Measurements from ENCODE around the gene HOXA9.

The HOXA9 gene

GRCh38 chr7:27184337-27185012 is 19.1 kb upstream of the HOXA9 start (continued):
- TF ChIP-seq, protein P1, sequence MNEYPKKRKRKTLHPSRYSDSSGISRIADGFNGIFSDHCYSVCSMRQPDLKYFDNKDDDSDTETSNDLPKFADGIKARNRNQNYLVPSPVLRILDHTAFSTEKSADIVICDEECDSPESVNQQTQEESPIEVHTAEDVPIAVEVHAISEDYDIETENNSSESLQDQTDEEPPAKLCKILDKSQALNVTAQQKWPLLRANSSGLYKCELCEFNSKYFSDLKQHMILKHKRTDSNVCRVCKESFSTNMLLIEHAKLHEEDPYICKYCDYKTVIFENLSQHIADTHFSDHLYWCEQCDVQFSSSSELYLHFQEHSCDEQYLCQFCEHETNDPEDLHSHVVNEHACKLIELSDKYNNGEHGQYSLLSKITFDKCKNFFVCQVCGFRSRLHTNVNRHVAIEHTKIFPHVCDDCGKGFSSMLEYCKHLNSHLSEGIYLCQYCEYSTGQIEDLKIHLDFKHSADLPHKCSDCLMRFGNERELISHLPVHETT (tag by site-specific recombination; IDR thresholded peaks at IDR 0.05): peak; percentile 33; the same call in 1 of the 2 replicates
- 0 out of 2 replicates have a peak, but pooled peaks have one; percentile 58 for TF ChIP-seq YY1 (tag by site-specific recombination; IDR thresholded peaks at IDR 0.05)
- no peak for TF ChIP-seq ZNF791 (tag by site-specific recombination; IDR thresholded peaks at IDR 0.05)
- TF ChIP-seq ZNF354C (tag by site-specific recombination; IDR thresholded peaks at IDR 0.05; ENCODE audit: borderline replicate concordance, low read depth): no peak
- no peak for TF ChIP-seq ZBTB20 (tag by site-specific recombination; IDR thresholded peaks at IDR 0.05)

DNA sequence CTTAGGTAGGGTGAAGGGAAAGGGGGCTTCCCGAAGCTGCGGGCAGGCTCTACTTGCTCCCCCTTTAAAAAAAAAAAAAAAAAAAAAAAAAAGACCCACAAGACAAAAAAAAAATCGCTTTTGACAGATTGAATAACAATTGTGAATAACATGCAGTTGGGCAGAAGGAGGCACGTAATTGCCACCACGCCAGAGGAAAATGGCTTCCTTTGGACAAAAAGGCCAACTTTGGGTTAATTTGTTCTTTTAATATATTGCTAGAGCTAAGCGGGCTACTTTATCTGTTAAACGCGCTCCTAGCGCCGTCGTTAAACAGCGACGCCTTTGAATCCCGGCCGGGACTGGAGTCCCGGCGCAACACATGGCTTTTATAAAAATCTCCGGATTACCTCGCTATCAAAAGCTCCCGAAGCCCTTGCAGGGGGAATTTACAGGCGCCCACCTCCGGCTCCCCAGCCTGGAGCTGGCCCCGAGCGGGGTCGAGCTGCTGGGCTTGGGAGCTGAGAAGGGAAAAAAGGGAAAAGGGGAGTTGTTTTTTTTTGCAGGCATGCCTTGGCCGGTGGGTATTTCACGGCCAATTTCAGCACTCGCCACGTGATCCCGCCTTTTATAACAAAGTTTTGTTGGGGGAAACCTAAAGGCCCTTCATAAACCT is 18.5 kb upstream of the HOXA9 start:
- Histone ChIP-seq H3K4me3 (ENCODE audit: low read depth, low read length) (peak overlapping the region; percentile 55), H3K4me1 (ENCODE audit: control insufficient read depth, insufficient read depth, low read length) (peaks cover 47% of the 10 kb centered on the region), H3K27ac (ENCODE audit: extremely low read depth, low read depth, low read length) (peak overlapping the region; percentile 99), H3K36me3 (ENCODE audit: control insufficient read depth in 2 of 2, insufficient read depth in 1 of 2, low read length in 2 of 2) (peaks cover 0 to 10% of the 10 kb centered on the region in 2 experiments; a peak in 2 of 3 replicates), H3K9me3 (ENCODE audit: control insufficient read depth, insufficient read depth, low read depth, low read length) (no peaks in the 10 kb centered on the region)
- ChIA-PET CTCF (interaction anchor here (0.7 to 3.2 kb wide), 4 partner anchors 8 to 1289 kb away, joined by 3 to 26 read pairs (median 6); no protein-coding TSS in a partner anchor), POLR2A (interaction anchor here (0.6 to 7.6 kb wide), 12 partner anchors 11 to 1328 kb away, joined by 3 to 237 read pairs (median 6); partner anchors contain the start of genes HOXA10 and HOXA13)
- TF ChIP-seq ZFHX2 (tag by site-specific recombination; conservative IDR thresholded peaks at IDR 0.05) (no peak), ZXDB (tag by site-specific recombination; IDR thresholded peaks at IDR 0.05) (no peak), ZNF600 (tag by site-specific recombination; IDR thresholded peaks at IDR 0.05) (no peak), ZNF302 (tag by site-specific recombination; IDR thresholded peaks at IDR 0.05; ENCODE audit: low read depth) (no peak)
- TF ChIP-seq, protein P2, sequence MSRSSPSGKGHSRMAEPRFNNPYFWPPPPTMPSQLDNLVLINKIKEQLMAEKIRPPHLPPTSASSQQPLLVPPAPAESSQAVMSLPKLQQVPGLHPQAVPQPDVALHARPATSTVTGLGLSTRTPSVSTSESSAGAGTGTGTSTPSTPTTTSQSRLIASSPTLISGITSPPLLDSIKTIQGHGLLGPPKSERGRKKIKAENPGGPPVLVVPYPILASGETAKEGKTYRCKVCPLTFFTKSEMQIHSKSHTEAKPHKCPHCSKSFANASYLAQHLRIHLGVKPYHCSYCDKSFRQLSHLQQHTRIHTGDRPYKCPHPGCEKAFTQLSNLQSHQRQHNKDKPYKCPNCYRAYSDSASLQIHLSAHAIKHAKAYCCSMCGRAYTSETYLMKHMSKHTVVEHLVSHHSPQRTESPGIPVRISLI (tag by site-specific recombination; IDR thresholded peaks at IDR 0.05): peak; percentile 77
- TF ChIP-seq, protein P3, sequence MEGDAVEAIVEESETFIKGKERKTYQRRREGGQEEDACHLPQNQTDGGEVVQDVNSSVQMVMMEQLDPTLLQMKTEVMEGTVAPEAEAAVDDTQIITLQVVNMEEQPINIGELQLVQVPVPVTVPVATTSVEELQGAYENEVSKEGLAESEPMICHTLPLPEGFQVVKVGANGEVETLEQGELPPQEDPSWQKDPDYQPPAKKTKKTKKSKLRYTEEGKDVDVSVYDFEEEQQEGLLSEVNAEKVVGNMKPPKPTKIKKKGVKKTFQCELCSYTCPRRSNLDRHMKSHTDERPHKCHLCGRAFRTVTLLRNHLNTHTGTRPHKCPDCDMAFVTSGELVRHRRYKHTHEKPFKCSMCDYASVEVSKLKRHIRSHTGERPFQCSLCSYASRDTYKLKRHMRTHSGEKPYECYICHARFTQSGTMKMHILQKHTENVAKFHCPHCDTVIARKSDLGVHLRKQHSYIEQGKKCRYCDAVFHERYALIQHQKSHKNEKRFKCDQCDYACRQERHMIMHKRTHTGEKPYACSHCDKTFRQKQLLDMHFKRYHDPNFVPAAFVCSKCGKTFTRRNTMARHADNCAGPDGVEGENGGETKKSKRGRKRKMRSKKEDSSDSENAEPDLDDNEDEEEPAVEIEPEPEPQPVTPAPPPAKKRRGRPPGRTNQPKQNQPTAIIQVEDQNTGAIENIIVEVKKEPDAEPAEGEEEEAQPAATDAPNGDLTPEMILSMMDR (tag by site-specific recombination; IDR thresholded peaks at IDR 0.05): no peak

GRCh38 chr7:27182861-27183681 is 17.7 kb upstream of the HOXA9 start:
- H3K36me3 ChIP-seq (ENCODE audit: control insufficient read depth in 2 of 2, insufficient read depth in 1 of 2, low read length in 2 of 2): peaks cover 0 to 10% of the 10 kb centered on the region in 2 experiments; a peak in 2 of 3 replicates
- H3K4me3 ChIP-seq (ENCODE audit: low read depth, low read length): peak overlapping the region; percentile 55
- CTCF ChIA-PET: interaction anchor here (0.6 to 3.2 kb wide), 8 partner anchors 8 to 1380 kb away, joined by 3 to 26 read pairs (median 4); no protein-coding TSS in a partner anchor
- H3K27ac ChIP-seq (ENCODE audit: extremely low read depth, low read depth, low read length): peak overlapping the region; percentile 99
- POLR2A ChIA-PET: interaction anchor here (0.7 to 7.6 kb wide), 9 partner anchors 10 to 1321 kb away, joined by 3 to 237 read pairs (median 6); partner anchors contain the start of genes HOXA10 and HOXA13
- H3K4me1 ChIP-seq (ENCODE audit: control insufficient read depth, insufficient read depth, low read length): peaks cover 43% of the 10 kb centered on the region
- H3K9me3 ChIP-seq (ENCODE audit: control insufficient read depth, insufficient read depth, low read depth, low read length): no peaks in the 10 kb centered on the region
- TF ChIP-seq ZNF341 (tag by site-specific recombination; IDR thresholded peaks at IDR 0.05; ENCODE audit: low read depth) (0 out of 2 replicates have a peak, but pooled peaks have one; percentile 13), SCRT1 (tag by site-specific recombination; IDR thresholded peaks at IDR 0.05; ENCODE audit: borderline replicate concordance) (peak; percentile 38; the same call in 1 of the 2 replicates), ZNF501 (tag by site-specific recombination; IDR thresholded peaks at IDR 0.05) (no peak), ZNF600 (tag by site-specific recombination; IDR thresholded peaks at IDR 0.05) (0 out of 2 replicates have a peak, but pooled peaks have one; percentile 19), GLIS2 (tag by site-specific recombination; IDR thresholded peaks at IDR 0.05) (peak; percentile 32; the same call in 1 of the 2 replicates), ZBTB11 (tag by site-specific recombination; conservative IDR thresholded peaks at IDR 0.05; ENCODE audit: low read depth) (no peak), ZSCAN23 (tag by site-specific recombination; IDR thresholded peaks at IDR 0.05) (no peak)
- TF ChIP-seq, protein P2 (tag by site-specific recombination; IDR thresholded peaks at IDR 0.05): no peak
